Embryonic facial prominence (tissue), 1 donor: ENCODE data around the gene MUC5B.
"Not testable (repeated sequence)": the region's sequence is repeated elsewhere in the genome, so short reads cannot be mapped to it uniquely, and the experiment has no call there.

Source experiments
- DNase-seq: peaks from one replicate; pipeline ENCODE4 v3.0.0-alpha.2; 2016; ENCODE audit errors: extremely low spot score

MUC5B gene

DNA sequence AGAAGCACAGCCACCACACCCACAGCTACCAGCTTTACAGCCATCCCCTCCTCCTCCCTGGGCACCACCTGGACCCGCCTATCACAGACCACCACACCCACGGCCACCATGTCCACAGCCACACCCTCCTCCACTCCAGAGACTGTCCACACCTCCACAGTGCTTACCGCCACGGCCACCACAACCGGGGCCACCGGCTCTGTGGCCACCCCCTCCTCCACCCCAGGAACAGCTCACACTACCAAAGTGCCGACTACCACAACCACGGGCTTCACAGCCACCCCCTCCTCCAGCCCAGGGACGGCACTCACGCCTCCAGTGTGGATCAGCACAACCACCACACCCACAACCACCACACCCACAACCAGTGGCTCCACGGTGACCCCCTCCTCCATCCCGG is 27.5 kb downstream of the MUC5B start:
- DNase-seq: not testable (repeated sequence)

DNA sequence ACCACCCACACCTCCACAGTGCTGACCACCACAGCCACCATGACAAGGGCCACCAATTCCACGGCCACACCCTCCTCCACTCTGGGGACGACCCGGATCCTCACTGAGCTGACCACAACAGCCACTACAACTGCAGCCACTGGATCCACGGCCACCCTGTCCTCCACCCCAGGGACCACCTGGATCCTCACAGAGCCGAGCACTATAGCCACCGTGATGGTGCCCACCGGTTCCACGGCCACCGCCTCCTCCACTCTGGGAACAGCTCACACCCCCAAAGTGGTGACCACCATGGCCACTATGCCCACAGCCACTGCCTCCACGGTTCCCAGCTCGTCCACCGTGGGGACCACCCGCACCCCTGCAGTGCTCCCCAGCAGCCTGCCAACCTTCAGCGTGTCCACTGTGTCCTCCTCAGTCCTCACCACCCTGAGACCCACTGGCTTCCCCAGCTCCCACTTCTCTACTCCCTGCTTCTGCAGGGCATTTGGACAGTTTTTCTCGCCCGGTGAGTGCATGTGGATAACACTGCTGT is 28.4 kb downstream of the MUC5B start:
- DNase-seq: no peak

DNA sequence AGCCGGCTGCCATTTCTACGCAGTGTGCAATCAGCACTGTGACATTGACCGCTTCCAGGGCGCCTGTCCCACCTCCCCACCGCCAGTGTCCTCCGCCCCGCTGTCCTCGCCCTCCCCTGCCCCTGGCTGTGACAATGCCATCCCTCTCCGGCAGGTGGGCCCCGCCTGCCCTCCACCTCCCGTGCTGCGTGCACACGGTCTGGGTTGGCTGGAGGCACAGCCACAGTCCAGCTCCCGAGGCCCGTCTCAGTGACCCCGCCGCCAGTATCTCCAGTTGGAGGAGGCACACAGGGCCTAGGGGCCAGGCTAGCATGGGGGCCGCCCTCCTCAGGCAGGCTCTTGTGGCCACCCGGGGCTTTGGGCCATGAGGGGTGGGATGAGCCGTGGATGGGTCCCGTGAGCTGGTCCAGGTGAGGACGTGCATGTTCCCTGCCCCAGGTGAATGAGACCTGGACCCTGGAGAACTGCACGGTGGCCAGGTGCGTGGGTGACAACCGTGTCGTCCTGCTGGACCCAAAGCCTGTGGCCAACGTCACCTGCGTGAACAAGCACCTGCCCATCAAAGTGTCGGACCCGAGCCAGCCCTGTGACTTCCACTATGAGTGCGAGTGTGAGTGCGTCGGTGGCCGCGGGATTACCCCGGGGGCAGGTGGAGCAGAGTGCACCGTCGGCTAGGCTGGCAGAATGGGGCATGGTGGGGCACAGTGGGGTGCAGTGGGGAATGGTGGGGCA is 29.7 kb downstream of the MUC5B start:
- no peak for DNase-seq

DNA sequence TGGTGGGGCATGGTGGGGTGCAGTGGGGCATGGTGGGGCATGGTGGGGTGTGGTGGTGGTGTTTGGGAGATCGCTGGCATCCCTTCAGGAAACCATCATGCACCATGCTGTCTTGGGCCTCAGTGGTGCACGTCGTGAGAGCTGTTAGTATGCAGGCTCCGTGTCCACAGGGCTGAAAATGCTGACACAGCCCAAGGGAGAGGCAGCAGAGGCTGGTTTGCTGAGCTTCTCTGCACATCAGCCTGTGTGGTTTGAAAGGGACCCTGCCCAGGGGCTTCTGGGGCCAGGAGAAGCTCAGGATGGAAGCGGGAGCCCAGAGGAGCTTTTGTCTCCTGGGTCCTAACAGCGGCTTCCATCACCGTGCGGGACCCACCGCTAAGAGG is 30.2 kb downstream of the MUC5B start:
- DNase-seq: no peak

DNA sequence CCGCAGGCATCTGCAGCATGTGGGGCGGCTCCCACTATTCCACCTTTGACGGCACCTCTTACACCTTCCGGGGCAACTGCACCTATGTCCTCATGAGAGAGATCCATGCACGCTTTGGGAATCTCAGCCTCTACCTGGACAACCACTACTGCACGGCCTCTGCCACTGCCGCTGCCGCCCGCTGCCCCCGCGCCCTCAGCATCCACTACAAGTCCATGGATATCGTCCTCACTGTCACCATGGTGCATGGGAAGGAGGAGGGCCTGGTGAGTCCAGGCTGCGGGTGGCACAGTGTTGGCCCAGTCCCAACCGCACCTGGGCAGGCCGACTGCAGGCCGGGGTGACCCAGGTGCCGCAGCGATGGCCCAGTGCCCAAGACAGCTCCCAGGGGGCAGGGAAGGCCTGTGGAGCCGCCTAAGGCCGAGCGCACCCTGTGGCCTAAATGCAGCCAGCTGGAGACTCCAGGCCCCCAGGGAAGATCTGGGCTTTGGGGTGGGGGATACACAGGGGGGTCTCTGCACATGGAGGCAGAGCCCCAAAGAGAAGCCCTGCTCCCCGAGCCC is 31.3 kb downstream of the MUC5B start:
- no peak for DNase-seq

DNA sequence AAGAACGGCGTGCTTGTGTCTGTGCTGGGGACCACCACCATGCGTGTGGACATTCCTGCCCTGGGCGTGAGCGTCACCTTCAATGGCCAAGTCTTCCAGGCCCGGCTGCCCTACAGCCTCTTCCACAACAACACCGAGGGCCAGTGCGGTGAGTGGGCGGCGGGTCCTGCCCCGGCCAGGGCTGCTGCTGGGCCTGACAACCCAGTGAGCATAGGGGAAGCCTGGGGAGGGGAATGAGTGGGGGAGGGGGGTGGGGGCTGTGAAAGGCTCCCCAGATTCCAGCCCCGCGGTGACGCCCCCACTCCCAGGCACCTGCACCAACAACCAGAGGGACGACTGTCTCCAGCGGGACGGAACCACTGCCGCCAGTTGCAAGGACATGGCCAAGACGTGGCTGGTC is 31.9 kb downstream of the MUC5B start:
- DNase-seq: no peak

DNA sequence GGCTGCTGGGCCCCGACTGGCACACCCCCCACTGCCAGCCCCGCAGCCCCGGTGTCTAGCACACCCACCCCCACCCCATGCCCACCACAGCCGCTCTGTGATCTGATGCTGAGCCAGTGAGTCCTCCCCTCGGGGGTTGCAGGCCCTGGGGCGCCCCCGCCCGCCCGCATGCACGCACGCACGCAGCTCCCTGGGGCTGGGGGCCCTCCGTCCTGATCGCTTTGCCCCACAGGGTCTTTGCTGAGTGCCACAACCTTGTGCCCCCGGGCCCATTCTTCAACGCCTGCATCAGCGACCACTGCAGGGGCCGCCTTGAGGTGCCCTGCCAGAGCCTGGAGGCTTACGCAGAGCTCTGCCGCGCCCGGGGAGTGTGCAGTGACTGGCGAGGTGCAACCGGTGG is 32.3 kb downstream of the MUC5B start:
- no peak for DNase-seq

DNA sequence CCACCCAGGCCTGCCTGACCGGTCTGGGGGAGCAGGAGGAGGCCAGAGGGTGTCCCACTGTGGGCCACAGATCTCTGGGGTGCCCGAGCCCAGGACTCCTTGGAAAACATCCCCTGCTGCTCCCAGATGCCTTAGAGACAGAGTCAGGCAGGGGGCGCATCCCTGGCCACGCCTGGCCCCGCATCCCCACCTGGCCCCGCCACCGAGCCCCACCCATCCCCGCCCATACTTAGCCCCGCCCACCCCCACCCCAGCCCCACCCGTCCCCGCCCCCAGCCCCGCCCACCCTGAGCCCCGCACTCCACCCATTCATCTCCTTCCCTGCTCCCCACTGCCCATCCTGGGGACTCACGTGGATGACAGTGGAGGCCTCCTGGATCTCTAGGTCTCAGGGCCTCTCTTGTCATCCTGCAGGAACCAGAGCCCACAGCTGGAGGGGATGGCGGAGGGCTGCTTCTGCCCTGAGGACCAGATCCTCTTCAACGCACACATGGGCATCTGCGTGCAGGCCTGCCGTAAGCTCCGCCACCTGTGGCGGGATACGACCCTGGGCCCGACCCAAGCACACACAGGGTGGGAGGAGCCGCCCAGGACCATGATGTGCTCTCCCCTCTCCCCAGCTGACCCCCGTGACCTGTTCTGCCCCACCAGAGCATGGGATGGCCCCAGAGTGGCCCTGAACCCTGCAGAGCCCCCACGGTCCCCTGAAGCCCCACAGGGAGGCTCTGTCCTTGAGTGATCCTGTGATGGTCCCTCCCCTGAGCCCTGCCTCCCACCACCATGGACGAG is 33.6 kb downstream of the MUC5B start:
- no peak for DNase-seq

DNA sequence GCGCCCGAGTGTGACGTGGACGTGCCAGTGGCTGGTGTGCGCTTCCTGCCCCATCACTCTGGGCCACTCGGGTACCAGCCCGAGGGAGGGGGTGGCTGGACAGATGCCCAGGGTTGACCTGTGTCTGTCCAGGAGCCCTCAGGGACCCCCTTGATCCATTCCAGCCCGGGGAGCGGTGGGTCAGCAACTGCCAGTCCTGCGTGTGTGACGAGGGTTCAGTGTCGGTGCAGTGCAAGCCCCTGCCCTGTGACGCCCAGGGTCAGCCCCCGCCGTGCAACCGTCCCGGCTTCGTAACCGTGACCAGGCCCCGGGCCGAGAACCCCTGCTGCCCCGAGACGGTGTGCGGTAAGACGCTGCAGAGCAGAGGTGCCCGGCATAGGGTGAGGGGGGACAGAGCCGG is 34.5 kb downstream of the MUC5B start:
- no peak for DNase-seq

DNA sequence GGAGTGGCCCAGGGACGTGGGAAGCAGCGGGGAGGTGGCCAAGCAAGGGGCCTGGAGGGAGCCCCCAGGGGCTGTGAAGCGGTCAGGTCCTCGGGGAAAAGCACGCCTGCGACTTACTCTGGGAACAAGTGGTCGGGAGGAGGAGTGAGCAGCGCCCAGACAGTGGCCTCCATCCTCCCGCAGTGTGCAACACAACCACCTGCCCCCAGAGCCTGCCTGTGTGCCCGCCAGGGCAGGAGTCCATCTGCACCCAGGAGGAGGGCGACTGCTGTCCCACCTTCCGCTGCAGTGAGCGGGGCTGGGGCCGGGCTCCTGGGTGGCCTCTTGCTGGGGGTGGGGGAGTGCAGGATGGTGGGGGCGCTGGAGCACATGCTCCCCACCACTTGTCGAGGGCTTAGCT is 35.0 kb downstream of the MUC5B start:
- no peak for DNase-seq

DNA sequence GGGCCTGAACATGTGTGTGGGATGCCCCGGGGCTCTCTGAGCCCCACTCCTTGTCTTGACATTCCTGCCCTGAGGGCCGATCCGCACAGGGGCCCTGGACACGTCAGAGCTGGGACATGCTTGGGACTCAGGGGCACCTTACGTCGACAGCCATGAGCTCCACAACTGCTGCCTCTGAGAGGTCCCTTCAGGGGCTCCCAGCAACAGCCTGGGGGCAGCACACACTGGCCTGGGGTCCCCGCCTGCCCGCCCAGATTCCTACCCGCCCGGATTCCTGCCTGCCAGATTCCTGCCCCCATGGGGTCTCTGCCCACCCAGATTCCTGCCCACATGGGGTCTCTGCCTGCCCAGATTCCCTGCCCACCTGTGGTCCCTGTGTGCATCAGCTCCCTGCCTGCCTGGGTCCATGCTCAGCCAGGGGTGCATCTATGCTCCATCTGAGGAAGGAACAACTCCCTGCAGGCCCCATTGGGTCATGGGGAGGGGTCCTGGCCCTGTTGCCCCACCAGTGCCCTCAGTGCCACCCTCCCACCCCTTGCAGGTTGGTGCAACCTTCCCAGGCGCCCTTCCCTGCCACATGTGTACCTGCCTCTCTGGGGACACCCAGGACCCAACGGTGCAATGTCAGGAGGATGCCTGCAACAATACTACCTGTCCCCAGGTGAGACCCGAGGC is 35.7 kb downstream of the MUC5B start:
- no peak for DNase-seq

DNA sequence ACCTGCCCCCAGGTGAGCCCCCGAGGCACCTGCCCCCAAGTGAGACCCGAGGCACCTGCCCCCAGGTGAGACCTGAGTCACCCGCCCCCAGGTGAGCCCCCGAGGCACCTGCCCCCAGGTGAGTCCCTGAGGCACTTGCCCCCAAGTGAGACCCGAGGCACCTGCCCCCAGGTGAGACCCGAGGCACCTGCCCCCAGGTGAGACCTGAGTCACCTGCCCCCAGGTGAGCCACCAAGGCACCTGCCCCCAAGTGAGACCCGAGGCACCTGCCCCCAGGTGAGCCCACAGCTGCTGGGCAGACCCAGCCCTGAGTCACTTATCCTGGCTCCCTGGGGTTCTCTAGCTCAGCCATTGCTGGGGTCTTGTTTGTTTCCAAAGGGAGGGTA is 36.2 kb downstream of the MUC5B start:
- no peak for DNase-seq

DNA sequence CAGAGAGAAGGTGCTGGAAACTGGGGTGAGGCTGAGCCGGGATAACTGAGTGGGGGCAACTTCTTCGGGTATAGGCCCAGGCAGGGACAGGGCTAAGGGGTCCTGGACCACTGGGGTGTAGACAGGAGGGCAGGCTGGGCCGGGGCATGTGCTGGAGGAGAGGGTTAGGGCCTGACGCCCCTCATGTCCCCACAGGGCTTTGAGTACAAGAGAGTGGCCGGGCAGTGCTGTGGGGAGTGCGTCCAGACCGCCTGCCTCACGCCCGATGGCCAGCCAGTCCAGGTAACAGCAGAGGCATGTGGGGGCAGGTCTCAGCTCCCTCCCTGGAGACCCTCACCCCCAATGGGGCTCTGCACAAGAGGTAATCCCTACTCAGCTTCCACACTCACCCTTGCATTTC is 36.7 kb downstream of the MUC5B start:
- DNase-seq: no peak

DNA sequence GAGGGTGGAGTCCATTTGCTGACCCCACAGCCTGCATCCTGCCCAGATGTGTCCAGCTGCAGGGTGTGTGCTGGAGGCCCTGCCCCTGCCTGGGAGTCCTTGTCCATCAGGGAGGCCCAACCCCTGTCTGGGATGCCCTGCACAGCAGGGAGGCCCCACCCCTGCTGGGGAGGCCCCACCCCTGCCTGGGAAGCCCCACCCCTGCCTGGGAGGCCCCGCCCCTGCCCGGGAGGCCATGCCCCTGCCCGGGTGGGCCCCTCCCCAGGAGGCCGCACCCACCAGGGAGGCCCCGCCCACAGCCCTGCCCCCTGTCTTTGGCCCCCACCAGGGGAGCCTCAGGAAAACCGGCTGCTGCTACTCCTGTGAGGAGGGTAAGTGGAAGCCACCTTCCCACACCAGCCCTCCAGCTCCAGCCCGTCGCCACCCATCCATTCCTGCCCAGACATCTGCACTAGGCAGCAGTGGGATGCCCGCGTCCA is 37.2 kb downstream of the MUC5B start:
- no peak for DNase-seq

DNA sequence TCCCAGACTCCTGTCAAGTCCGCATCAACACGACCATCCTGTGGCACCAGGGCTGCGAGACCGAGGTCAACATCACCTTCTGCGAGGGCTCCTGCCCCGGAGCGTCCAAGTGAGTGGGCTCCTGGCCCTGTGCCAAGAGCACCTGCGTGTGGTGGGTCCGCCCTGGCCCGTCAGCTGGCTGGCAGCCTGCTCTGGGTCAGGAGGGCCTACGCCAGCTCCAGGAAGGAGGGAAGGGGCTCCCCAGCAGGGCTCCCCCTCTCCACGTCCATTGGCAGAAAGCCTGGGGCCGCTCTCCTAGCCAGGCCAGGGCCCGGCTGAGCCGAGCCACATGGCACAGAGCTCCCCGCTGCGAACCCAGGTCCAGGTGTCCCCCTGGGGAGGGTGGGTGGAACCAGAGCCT is 37.8 kb downstream of the MUC5B start:
- no peak for DNase-seq

DNA sequence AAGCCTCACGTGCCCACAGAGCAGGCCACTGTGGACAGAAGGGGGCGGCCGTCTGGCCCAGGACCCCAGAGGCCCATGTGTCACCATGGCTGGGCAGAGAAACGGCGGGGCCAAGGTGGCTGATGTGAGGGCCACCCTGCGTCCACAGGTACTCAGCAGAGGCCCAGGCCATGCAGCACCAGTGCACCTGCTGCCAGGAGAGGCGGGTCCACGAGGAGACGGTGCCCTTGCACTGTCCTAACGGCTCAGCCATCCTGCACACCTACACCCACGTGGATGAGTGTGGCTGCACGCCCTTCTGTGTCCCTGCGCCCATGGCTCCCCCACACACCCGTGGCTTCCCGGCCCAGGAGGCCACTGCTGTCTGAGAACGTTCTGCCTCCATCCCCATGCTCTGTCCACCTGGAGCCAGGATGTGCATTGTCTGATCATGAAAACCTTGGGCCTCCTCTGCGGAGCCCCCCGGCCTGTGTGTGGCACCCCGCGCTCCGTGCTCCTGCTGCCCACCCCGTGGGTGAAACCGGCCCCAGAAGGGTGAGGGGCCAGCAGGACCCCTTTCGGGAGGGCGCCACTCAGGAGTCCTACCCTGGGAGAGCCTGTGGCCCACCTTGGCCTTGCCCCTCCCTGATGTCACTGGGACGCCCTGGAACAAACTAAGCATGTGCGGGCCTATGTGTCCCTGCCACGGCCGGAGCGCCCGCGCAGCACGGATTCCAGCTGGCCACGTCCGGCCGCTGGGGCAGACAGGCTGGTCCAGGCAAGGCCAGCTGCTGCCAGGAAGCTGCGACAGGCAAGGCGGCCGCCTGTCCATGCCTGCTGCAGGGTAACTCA is 38.6 kb downstream of the MUC5B start:
- no peak for DNase-seq

DNA sequence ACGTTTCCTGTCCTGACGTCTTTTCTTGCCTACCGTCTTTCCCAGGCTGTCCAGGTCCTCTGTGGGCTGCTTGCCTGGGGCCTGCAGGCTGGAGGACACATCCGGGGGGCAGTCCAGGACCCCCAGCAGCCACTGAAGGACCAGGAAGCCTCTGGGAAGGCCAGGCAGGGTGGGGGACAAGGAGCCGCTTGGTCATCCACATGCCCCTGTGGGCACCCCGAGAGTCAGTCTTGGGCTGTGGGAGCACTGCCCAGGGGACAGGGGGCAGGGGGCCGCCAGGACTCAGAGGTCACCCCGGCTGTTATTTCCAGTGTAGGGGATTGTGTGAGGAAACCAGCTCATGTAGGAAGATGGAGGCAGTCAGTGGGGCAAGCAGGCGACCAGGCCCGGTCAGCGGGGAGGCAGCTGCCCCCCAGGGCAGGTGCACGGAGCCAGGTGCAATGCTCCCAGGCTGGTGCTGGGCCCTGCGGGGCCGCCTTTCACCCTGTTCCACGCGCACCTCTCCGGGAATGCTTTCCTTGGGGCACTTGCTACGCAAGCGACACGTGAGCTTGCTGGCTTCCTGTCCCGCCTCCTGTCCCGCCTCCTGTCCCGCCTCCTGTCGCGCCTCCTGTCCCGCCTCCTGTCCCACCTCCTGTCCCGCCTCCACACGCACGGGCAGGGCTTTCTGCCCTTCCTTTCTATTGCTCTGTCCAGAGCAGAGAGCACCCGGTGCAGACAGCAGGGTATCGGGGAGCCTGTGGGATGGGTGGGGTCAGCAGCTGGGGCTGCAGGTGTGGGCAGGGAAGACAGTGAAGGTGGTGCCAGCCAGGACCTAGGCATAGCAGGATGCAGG is 39.5 kb downstream of the MUC5B start:
- peak; percentile 51 for DNase-seq

DNA sequence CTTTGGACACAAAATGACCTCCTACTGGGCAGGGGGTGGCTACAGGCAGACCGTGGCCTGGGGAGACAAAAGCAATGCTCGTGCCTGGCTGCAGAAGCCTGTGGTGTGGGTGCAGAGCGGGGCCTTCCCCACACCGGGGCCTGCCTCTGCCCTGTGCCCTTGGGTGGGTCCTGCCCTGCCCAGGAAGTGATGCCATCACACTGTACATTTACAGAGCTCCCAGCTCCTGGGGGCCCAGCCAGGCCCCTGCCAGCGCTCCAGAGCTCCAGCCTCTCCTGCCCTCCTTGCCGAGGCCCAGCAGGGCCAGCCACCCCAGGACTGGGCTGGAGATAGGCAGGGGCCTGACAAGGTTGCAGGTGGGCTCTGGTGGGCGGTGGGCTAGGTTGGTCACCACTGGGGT is 40.1 kb downstream of the MUC5B start:
- DNase-seq: no peak

DNA sequence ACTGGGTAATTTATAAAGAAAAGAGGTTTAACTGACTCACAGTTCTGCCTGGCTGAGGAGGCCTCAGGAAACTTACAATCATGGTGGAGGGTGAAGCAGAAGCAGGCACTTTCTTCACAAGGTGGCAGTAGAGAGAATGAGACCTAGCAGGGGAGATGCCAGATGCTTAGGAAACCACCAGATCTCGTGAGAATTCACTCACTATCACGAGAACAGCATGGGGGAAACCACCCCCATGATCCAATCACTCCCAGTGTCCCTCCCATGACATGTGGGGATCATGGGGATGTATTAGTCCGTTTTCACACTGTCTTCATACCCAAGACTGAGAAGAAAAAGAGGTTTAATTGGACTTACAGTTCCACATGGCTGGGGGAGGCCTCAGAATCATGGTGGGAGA is 41.6 kb downstream of the MUC5B start:
- not testable (repeated sequence) for DNase-seq

DNA sequence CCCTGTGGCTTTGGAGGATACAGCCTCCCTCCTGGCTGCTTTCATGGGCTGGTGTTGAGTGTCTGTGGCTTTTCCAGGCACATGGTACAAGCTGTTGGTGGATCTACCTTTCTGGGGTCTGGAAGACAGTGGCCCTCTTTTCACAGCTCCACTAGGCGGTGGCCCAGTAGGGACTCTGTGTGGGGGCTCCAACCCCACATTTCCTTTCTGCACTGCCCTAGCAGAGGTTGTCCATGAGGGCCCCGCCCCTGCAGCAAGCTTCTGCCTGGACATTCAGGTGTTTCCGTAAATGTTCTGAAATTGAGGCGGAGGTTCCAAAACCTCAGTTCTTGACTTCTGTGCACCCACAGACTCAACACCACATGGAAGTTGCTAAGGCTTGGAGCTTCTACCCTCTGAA is 42.6 kb downstream of the MUC5B start:
- not testable (repeated sequence) for DNase-seq
